Ecto neural progenitor cell (in vitro differentiated cells): ENCODE measurements around the gene RASA3.
"Not testable (repeated sequence)": the region's sequence is repeated elsewhere in the genome, so short reads cannot be mapped to it uniquely, and the experiment has no call there.

ENCODE experiments used
- DNase-seq: peaks from one replicate; pipeline ENCODE4 v3.0.0-alpha.2; 2018; ENCODE audit warnings: low spot score

RASA3 gene

GRCh38 chr13:114142640-114143490 lies 10.4 kb upstream of the RASA3 start:
- DNase-seq: no peak

- DNase-seq: no peak
Measured at GRCh38 chr13:114142137-114142550, 9.7 kb upstream of the RASA3 start.

DNA sequence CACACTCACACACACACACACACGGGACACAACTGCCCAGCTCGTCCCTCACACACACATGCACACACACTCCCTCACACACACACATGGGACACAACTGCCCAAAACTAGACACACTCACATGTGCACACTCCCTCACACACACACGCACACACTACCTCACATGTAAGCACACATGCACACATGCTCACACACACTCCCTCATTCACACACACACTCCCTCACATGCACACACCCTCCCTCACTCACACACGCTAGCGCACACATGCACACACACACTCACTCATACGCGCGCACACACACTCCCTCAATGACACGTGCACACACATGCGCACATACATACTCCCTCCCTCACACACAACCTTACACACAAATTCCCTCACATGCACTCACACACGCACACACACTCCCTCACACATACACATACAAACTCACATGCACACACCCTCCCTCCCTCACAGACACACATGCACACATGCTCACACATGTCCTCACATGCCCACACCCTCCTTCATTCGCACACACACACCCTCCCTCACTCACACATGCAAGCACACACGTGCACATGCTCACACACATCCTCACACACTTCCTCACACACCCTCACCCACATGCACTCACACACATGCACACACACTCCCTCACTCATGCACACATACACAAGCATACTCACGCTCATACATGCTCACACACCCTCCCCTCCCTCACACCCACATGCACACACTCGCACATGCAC lies 9.0 kb upstream of the RASA3 start:
- DNase-seq: no peak

- DNase-seq: no peak
Measured at GRCh38 chr13:114140906-114141250, 8.5 kb upstream of the RASA3 start.

- no peak for DNase-seq
Measured at GRCh38 chr13:114140131-114140905, 7.9 kb upstream of the RASA3 start.

DNA sequence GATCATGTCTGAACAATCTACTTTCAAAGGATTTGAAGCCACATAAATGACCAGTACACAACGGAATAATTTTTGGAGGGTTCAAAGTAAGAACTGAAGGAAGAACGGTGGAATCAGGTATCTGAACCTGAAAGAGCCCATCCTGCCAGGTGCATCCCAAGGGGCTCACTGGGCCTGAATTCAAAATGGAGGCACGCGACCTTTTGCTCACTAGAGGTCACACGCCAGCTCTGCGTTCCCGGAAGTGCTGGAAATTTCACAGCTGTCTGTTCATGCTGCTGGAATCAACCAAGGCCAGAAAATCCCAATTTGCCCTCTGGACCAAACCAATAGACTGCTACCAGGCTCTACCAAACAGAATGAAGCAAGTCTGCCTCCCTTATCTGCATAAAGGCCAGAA lies 4.2 kb upstream of the RASA3 start:
- DNase-seq: no peak

- DNase-seq: no peak
Measured at GRCh38 chr13:114135731-114136171, 3.3 kb upstream of the RASA3 start.

DNA sequence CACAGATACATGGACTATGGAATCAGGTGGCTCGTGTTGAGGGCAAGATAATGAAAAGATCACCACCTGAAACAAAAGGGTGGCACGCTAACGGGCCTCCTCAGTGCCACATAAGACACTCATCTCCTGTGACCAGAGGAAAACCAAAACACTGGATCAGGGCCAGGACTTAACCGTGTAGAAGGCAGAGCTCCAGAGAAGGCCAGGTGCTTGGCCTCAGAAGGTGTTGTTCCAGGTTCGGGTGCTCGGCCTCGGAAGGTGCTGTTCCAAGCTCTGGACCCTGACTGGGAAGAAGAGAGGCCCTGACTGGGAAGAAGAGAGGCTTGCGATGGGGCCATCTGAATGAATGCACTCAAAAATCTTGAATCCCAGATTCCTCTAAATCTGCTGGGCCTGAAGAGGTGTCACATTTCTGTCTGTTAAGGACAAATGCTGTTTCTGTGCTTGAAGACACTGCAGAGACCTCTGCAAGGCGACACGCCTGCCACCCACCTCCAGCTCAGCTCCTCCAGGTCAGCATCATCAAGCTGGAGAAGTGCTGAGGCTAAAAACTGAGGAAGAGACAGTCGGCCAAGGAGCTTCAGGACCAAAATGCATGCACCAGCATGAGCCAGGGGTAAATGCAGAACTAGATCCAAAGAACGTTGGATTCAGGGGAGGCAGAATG lies 2.7 kb upstream of the RASA3 start:
- no peak for DNase-seq

GRCh38 chr13:114134111-114134943 lies 1.9 kb upstream of the RASA3 start:
- no peak for DNase-seq

DNA sequence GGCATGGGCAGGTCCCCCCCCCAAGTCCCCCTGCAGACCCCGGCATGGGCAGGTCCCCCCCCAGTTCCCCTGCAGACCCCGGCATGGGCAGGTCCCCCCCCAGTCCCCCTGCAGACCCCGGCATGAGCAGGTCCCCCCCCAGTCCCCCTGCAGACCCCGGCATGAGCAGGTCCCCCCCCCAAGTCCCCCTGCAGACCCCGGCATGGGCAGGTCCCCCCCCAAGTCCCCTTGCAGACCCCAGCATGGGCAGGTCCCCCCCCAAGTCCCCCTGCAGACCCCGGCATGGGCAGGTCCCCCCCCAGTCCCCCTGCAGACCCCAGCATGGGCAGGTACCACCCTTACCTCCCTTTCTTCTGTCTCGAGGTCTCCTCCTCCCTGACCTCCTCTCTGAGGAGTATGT lies 1.1 kb upstream of the RASA3 start:
- not testable (repeated sequence) for DNase-seq

GRCh38 chr13:114133126-114133525 lies 703 bp upstream of the RASA3 start:
- DNase-seq: not testable (repeated sequence)

GRCh38 chr13:114131583-114132418 lies 622 bp downstream of the RASA3 start:
- DNase-seq: peak; percentile 64

- no peak for DNase-seq
Measured at GRCh38 chr13:114130837-114131582, 1.4 kb downstream of the RASA3 start.

GRCh38 chr13:114130131-114130836 lies 2.1 kb downstream of the RASA3 start:
- no peak for DNase-seq

GRCh38 chr13:114129649-114130062 lies 2.8 kb downstream of the RASA3 start:
- DNase-seq: no peak

- DNase-seq: no peak
Measured at GRCh38 chr13:114128624-114129522, 3.5 kb downstream of the RASA3 start.

GRCh38 chr13:114128348-114128623 lies 4.1 kb downstream of the RASA3 start:
- no peak for DNase-seq
